Spleen (tissue), 7 donors: Measurements from ENCODE around the gene NPIPB4.
"Not testable (repeated sequence)": the region's sequence is repeated elsewhere in the genome, so short reads cannot be mapped to it uniquely, and the experiment has no call there.

Experiments used
- POLR2A ChIP-seq, 3 donors: fragments of 450-650 bp; IDR thresholded peaks; one replicate each; pipeline ENCODE4 v1.5.1; 2017; ENCODE audit warnings: antibody characterized with exemption in 3 of 3, mild to moderate bottlenecking in 1 of 3
- TF ChIP-seq, protein P1 (sequence below), 11 experiments: fragments of 200-600 bp in 7 of 11; fragments of 450-650 bp in 4 of 11; sonication (generic) in 4 of 11; IDR thresholded peaks in 8 of 11; conservative IDR thresholded peaks in 3 of 11; 1 replicate in 7 of 11; 2 replicates in 4 of 11; pipeline versions ENCODE4 v1.4.0 to v1.8.0; 2016 to 2021; ENCODE audit warnings: antibody characterized with exemption in 11 of 11, inconsistent platforms in 4 of 11, mild to moderate bottlenecking in 1 of 11
- donor health status: DM: no; HTN: no; CAD: no; lungs with moderate emphysema.
- donor health status: DM: no; HTN: no; CAD: no.
- donor health status: DM: no; HTN: no; CAD: no.

DNA sequence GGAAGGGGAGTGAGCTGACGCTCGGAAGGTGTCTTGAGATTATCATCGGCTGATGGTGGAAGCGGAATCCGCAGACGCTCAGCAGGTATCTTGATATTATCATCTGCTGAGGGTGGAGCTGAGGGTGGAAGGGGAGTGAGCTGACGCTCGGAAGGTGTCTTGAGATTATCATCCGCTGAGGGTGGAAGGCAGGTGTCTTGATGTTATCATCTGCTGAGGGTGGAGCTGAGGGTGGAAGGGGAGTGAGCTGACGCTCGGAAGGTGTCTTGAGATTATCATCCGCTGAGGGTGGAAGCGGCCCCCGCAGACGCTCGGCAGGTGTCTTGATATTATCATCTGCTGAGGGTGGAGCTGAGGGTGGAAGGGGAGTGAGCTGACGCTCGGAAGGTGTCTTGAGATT, 21.2 kb downstream of the NPIPB4 start:
- TF ChIP-seq, protein P1, sequence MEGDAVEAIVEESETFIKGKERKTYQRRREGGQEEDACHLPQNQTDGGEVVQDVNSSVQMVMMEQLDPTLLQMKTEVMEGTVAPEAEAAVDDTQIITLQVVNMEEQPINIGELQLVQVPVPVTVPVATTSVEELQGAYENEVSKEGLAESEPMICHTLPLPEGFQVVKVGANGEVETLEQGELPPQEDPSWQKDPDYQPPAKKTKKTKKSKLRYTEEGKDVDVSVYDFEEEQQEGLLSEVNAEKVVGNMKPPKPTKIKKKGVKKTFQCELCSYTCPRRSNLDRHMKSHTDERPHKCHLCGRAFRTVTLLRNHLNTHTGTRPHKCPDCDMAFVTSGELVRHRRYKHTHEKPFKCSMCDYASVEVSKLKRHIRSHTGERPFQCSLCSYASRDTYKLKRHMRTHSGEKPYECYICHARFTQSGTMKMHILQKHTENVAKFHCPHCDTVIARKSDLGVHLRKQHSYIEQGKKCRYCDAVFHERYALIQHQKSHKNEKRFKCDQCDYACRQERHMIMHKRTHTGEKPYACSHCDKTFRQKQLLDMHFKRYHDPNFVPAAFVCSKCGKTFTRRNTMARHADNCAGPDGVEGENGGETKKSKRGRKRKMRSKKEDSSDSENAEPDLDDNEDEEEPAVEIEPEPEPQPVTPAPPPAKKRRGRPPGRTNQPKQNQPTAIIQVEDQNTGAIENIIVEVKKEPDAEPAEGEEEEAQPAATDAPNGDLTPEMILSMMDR (IDR thresholded peaks at IDR 0.05 in 8 of 11, conservative IDR thresholded peaks at IDR 0.05 in 3 of 11) = not testable (repeated sequence)
- TF ChIP-seq POLR2A (IDR thresholded peaks at IDR 0.05) = not testable (repeated sequence)
